Activated T-cell treated with anti-CD3 and anti-CD28 coated beads for 4 hours (primary cell): ENCODE measurements around the gene XRCC3.

Experiments used
- DNase-seq: peaks from one replicate; pipeline ENCODE4 v3.0.0-alpha.2; 2020

XRCC3 gene

DNA sequence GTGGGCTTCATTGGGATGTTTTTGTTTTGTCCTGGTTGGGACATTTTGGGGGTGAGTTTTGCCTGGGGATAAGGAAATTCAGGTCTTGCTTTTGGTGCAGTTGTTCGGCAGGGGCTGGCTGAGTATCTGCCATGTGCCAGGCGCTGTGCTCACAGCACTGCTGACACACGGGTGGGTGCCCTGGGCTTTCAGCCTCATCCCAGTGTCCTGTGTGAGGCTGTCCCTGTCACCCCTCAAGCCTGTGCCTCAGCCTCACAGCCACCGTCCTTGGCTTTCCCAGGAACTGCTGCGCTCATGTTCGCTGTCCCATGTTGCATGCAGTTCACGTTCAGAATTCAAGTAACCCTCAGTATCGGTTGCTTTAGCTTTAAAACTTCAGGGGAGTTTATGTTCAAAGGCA, 24.9 kb downstream of the XRCC3 start:
- DNase-seq: no peak

DNA sequence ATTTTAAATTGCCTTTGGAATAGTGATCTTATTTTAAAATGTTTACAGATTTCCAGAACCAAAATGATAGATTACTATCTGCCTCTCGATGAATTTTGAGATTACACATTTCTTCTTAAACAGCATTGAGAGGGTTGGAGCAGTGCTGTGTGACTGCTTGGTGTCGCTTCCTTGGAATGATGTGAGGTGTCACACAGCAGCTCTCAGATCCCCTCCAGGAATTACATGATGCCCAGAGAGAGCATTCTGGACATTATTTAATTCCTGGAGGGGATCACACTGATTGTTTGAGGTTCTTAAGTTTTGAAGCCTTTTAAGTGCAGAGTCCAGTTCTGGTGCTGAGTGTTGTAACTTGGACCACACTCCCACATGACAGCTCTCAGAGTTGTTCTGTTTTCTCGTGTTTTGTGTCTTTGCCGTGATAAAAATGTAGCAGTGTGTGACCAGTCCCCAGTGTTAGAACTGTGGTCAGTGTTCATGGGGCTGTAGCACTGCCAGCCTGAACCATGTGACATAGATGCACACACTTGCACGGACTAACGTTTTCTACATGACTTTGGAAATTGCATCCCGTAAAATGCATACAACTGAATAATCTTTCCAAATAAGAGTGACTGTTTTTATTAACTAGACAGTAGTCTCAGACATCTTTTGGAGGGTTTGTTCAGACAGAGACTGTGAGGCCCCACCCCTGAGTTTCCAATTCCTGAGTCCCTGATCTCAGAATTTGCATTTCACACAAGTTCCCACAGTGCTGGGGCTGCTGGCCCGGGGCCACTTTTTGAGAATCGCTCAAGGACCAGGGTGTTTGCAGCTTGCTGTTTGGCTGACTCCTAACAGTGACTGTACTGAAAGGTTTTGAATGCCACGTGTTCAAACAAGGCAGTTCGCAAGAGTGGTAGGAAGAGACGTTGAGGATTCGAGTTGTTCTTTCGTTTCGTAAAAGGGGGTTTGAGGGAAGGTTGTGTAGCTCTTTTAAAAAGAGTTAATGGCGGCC, 26.0 kb downstream of the XRCC3 start:
- no peak for DNase-seq

DNA sequence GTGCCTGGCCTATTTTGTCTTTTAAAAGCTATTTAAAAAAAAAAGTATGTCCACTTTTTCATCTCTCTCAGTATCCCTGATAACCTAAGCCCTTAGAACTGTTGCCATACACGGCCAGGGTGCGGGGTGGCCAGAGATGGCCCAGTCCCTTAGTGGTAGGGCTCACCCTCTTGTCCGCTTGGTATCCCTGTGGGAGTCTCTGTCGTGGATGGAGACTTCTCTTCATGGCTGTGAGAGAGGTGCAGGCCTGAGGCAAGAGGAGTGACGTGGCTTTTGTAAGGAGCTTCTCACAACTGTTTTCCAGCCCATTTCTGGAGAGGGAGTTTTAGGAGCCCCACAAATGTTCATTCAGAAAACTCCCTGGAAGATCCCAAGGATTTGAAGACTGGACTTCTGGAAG, 26.8 kb downstream of the XRCC3 start:
- DNase-seq: no peak

DNA sequence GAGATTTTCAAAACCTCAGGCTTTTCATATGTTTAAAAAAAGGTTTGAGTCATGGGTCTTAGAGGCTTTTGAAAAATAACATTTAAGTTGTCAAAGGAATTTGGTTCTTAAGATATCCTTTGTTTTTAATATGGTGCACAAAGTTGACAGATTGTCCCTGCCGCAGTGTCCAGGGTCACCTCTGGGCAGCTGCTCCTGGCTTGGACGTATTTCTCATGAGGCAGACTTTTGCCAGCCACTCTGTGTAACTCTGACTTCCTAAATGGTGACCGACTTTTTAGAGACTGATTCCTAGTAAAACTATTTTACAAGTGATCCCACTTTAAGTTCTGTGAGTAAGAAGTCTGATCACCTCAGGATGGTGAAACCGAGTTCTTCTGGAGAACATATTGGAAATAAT, 27.5 kb downstream of the XRCC3 start:
- DNase-seq: no peak

DNA sequence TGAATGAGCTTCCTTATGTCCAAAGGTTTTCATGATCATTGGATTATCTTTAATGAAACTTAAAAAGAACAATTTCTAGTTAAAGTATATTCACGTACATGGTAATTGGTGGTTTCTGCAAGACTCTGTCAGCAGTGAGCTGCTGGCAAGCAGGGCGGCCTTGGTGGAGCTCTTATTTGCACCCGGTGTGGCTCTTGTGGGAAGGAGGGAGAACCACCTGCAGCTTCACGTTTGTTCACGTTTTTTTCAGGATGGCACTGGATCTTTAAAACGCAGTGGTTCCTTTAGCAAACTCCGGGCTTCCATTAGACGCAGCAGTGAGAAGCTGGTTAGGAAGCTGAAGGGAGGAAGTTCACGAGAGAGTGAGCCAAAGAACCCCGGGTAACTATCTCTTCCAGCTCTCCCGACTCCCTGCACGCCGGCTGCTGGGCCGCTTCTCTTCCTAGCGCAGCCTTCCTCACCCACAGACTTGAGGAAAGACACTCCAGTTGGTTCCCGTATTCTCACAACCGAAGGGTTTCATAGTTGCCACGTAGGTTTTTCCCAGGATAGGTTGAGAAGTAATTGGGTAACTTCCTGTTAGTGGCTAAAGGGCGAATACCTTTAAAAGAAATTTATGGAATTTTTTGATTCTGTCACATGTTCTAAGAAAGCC, 28.3 kb downstream of the XRCC3 start:
- DNase-seq: no peak

DNA sequence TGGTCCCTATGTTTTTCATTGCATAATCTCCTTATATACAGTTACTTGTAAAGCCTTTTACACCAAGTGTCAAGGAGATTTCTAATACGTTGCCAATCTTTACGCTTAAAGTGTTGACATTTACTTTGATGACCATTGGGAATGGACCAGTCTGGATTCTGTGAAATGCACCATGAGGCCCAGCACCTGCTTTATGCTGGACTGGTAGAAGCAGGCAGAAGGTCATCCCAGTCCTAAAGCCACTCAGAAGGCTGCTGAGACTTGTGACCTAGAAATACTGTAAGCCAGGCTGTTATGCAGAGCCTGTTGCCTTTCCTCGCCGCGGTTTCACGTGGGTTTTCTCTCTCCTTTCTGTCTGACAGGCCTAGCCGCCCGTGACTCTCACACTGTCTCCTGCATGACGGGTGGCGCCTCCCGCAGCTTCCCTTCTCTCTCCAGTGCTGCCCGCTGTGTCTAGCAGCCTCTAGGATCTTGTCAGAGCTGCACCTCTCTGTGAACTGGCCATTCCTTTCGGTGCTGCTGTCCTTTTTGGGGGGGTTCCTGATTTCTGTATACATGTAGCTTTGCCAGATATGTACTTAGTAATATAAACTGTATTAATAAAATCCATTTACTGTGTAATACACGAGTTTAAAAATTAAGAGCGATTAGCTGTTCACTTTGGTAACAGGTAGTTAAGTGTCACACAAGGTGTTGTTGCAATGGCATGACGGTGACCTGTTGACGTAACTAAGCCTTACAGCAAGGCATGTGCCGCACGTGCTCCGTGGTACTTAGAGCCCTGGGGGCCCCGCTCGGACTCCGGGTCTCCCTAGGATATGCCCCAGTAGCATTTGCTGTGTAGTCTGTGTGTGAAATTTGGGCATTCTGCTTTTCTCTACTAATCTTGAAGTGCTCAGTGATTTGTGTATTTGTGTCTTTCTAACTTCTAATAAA, 29.7 kb downstream of the XRCC3 start:
- no peak for DNase-seq

DNA sequence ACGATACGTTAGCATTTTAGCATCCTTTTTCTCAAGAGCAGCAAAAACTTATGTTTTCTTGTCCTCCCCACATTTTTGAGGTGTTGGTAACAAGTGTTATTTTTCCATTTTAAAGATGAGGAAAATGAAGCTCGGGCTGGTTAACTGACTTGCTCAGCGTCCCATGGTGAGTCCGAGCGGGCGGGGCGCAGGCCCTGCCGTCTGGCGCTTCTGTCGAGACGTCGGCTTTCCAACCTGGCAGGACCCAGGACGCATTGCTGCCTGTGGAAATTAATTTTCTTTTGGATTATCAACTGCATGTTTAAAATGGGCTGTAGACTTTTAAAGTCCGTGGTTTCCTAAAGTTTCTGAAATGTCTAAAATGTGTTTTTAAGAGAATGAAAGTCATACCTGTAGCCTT, 30.4 kb downstream of the XRCC3 start:
- no peak for DNase-seq

DNA sequence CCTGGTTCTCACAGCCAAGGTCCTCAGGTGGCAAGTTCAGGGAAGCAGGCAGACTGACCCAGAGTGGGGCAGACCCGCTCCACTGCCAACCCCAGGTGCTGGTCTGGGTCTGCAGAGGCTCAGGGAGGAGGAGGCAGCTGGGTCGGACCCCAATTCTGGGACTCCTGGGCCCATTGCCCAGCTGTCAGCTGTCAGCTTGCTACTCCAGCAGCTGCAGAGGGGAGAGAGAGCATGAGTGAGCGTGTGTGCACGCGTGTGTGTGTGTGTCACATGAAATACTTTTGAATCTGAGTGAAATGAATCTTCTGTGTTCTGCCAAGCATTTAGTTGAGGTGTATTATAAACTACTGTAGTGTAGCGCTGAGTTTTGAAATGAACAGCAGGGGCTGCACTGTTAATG, 30.8 kb downstream of the XRCC3 start:
- DNase-seq: no peak

DNA sequence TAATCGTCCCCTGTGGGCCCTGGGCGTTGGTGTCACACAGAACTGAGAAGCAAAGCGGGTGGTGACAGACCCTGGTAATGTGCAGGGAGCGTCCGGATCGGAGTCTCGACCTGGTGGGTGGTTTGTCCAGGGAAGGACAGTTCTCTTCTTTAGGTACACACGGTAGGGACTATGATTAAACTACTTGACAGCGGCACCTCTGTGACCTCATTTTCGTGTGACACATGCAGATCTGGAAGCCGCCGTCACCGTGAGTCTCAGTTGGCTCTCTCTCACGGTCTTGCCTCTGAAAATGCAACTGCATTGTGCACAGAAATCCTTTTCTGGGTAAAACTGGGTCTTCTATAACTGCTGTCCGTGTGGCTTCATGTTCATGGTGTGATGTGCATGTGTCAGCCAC, 32.1 kb downstream of the XRCC3 start:
- DNase-seq: no peak

DNA sequence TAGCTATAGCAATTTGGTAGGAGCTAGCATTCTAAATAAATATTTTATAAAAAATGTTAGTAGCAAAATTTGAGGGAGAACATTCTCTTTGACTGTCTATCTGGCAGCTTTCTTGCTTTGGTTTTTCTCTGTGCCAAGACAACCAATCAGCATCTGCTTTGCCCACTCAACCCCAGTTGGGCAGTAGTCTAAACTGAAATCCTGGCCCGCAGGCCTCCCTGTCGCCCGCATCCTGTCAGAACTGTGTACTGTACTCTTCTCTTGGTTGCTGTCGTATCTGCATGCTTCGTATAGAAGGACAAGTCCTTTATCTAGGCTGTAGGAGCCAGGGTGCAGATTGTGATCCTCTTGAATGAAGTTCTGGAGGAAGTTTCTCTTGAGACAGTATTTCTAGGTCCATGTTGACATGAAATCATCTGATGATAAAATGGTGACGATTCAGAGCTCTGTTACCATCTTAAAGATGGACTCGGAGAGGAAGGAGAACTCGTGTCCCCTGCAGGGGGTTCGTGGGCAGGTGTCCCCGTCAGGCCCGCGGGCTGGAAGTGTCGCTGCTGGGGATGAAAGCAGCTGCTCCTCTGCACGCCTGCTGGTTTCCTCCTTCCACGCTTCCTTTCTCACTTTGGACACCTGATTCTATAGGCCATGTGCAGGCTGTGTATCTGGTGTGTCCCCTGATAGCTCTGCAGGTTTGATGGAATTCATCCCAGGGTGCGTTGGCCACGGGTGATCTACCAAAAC, 34.6 kb downstream of the XRCC3 start:
- DNase-seq: no peak

DNA sequence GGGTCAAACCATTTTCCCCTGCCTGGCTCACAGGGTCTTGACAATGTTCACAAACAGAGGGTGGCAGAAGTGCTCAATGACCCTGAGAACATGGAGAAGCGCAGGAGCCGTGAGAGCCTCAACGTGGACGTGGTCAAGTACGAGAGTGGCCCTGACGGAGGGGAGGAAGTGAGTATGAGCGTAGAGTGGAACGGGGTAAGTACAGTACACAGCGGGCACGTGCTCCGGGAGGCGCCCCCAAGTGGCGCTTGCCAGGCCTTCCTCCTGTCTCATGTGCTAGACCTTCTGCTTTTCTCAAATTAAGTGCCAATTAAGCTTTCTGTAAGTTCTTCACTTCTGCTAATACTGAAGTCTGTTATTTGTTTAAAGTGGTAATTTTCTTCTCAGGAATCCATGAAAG, 35.9 kb downstream of the XRCC3 start:
- peak; percentile 14 for DNase-seq

DNA sequence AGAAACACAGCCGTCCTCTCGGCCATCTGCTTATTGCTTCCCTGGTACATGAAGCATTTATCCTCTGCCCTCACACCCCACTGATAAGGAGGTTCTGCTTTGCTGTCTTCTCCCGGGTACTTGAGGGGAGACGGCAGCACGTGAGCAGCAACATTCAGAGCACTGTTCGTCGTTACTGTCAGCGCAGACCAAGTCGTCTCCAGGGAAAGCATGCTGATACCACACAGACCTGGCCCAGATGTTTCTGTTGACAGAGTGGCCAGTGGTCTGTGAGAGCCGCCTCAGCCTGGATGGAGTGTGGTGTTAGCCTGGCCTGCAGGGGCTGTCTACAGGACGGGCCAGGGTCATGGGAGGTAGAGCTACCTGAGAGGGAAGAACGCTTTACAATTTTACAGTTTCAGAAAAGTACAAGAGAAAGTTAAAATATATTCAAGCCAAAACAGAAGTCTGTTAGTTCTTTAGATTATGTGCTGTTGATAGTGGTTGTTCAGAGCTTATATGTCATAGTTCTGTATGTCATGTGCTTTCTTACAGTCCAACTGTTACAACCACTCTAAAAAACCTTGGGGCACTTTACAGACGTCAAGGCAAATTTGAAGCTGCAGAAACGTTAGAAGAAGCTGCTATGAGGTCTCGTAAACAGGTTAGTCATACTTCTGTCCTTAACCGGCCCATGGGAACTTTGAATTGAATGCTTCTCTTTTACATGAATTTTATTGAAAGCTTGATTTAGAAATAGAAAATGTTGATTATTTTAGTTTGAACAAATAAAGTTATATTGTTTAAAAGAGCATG, 38.2 kb downstream of the XRCC3 start:
- no peak for DNase-seq

DNA sequence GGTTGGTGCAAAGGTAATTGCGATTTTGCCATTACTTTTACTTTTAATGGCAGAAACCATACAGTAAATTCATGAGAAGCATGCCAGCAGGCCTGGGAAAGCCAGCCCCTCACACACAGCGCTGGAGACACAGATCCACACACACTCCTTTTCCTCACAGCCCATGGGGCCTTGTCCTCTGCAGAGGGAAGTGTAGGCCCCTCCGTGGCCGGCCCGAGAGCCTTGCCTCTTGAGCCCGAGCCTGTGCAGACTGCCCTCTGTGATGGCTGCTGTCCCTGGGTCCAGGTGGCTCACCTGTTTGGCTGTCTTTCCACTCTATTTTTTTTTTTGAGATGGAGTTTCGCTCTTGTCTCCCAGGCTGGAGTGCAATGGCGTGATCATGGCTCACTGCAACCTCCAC, 39.3 kb downstream of the XRCC3 start:
- no peak for DNase-seq

DNA sequence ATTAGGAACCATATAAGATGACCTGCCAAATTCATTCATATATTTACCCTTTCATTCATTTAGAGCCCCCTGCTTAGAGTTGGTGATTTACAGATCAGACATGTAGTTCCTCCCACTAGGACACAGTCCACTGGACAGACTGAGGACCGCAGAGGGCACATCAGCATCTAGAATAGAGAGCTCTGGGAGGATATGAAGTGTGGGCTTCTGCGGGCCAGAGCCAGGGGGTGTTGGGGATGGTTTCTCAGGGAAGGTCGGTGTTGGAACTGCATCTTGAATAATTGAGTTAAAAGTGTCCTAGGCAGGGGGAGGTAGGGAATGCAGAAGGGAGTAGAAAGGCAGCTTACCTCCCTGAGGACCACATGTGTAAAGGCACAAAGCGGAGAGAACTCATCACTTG, 43.3 kb downstream of the XRCC3 start:
- DNase-seq: no peak

DNA sequence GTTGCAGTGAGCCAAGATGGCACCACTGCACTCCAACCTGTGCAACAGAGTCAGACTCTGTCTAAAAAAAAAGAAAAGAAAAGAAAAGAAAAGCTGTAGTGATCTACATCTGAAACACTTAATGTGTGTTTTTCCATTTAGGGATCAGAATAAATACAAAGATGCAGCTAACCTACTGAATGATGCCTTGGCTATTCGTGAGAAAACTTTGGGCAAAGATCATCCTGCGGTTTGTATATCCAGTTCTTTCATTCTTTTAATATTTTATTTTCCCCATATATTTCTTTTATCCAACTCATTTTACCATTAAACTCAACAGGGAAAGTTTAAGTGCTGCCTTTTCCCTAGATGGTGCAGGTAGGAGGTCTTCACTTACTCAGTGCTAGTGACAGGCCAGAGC, 45.9 kb downstream of the XRCC3 start:
- no peak for DNase-seq

DNA sequence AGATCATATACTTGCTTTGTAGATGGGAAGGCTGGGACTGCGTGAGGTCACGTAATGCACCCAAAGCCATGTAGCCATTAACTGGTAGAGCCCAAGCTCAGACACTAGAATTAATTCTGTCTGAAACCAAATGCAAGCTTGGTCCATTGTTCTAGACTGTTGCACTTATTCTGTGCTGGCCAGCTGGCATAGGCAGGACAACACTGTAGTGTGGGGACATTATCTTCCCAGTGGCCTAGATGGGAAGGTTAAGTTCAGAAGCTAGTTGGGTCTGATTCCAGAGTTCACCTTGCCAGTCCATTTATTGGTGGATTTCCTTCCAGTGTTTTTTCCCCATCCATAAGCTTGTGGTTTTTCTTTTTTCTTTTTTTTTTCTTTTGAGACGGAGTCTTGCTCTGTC, 47.1 kb downstream of the XRCC3 start:
- no peak for DNase-seq

DNA sequence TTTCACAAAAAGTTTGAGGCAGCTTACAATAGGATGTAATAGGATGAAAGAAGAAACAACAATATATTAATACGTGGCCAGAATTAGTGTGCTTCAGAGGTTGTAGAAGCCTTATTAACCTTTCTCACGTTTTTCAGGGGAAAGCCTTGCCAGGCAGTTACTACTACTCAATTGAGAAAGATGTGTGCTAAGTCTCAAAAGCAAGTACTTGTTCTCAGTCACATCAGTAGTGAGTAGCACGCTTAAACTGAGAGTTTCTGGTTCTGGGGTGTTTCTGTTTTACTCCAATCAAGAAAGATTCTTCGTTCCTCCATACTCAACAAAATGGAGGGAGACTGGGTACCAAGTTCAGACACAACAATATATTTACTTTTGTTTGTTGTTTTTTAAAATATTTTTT, 47.6 kb downstream of the XRCC3 start:
- no peak for DNase-seq

DNA sequence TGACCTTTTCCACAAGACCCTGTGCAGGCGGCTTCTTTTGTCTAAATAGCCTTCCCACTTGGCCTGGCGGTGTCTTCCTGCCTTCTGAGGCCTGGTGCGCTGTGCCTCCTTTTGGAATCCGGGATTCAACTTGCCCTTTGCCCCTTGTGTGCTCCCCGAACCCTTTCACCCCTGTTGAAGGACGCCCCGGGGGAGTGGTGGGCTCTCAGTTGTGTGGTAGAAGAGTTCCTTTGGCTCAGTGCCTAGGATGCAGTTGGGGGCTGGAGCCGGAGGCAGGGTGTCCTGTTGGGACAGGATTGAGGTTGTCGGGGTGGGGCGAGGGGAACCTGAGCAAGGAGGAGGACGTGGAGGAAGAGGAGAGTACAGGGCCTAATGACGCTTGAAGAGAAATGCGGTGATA, 51.7 kb downstream of the XRCC3 start:
- DNase-seq: no peak

DNA sequence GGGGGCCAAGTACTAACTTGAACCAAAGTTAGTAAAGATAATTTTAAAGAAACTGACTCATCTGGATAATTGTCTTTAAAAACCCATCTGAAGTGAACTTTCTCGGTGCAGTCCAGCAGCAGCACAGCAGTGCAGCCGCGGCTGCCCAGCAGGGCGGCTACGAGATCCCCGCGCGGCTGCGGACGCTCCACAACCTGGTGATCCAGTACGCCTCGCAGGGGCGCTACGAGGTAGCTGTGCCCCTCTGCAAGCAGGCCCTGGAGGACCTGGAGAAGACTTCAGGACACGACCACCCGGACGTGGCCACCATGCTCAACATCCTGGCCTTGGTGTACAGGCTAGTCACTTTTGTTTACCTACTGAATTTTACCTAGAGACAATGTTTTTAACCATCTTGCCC, 52.7 kb downstream of the XRCC3 start:
- no peak for DNase-seq

DNA sequence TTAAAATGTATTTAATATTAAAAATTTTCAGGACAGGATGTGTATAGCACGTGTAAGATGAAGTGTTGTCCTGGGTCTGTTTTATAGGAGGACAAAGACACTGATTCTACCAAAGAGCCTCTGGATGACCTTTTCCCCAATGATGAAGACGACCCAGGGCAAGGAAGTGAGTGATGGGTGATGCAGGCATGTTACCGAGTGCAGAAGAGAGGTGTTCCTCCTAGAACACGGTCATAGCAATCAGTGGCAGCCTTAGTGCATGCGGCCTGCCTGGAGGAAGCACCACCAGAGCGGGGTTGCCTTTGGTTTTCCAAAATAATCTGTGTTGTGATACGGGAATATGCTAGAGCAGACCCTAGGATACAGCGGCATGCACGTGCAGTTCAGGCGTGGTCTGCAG, 53.2 kb downstream of the XRCC3 start:
- no peak for DNase-seq

DNA sequence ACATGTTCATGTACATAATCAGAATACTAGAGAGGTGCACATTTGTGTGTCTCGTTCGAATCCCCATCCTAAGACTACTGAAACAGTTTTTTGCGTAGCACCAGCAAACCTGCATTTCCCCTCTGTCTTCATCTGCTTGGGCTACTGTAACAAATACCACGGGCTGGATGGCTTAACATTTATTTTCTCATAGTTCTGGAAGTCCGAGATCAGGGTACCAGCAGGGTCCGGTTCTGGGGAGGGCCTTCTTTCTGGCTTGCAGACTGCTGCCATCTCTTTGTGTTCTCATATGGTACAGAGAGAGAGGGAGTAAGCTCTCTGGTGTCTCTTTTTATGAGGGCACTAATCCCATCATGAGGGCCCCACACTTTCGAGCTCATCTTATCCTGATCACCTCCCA, 55.6 kb downstream of the XRCC3 start:
- DNase-seq: no peak

DNA sequence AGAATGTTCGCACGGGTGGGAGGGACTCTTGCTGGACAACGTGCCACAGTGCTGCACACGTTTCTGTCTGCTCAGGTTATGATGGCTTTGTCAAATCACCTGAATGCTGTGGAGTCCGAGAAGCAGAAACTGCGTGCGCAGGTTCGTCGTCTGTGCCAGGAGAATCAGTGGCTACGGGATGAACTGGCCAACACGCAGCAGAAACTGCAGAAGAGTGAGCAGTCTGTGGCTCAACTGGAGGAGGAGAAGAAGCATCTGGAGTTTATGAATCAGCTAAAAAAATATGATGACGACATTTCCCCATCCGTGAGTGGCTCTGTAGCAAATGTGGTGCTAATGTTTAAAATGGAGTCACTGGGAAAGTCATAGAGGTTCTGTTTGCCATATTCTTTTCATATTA, 57.8 kb downstream of the XRCC3 start:
- DNase-seq: no peak
